GM19463 (cell line): ENCODE measurements around the gene CISD2.
"Not testable (repeated sequence)": the region's sequence is repeated elsewhere in the genome, so short reads cannot be mapped to it uniquely, and the experiment has no call there.

ENCODE experiments used
- ATAC-seq: cut with Tn5 transposase; IDR thresholded peaks from one replicate; pipeline ENCODE4 v1.9.1; 2021; ENCODE audit warnings: mild to moderate bottlenecking, moderate library complexity; ENCODE audit not compliant: unreplicated experiment

CISD2 gene

GRCh38 chr4:102849579-102850104, 19.1 kb upstream of the CISD2 start:
- ATAC-seq: no peak

GRCh38 chr4:102850370-102850769, 18.4 kb upstream of the CISD2 start:
- ATAC-seq: no peak

- no peak for ATAC-seq
Observed at GRCh38 chr4:102858828-102859464, 9.8 kb upstream of the CISD2 start.

GRCh38 chr4:102860611-102861324, 8.0 kb upstream of the CISD2 start:
- ATAC-seq: no peak

- ATAC-seq: no peak
Observed at GRCh38 chr4:102862016-102862415, 6.8 kb upstream of the CISD2 start.

GRCh38 chr4:102862747-102863146, 6.0 kb upstream of the CISD2 start:
- no peak for ATAC-seq

GRCh38 chr4:102865327-102865726, 3.5 kb upstream of the CISD2 start:
- not testable (repeated sequence) for ATAC-seq

- ATAC-seq: no peak
Observed at GRCh38 chr4:102867278-102868152, 1.3 kb upstream of the CISD2 start.

GRCh38 chr4:102868153-102868780, 525 bp upstream of the CISD2 start:
- ATAC-seq: peak; percentile 43

GRCh38 chr4:102869569-102870197, 891 bp downstream of the CISD2 start:
- ATAC-seq: peak; percentile 23

- ATAC-seq: no peak
Observed at GRCh38 chr4:102871772-102872171, 3.0 kb downstream of the CISD2 start.

- not testable (repeated sequence) for ATAC-seq
Observed at GRCh38 chr4:102877477-102878106, 8.8 kb downstream of the CISD2 start.

- ATAC-seq: not testable (repeated sequence)
Observed at GRCh38 chr4:102878349-102878748, 9.6 kb downstream of the CISD2 start.

GRCh38 chr4:102878901-102879300, 10.1 kb downstream of the CISD2 start:
- no peak for ATAC-seq

GRCh38 chr4:102881343-102881742, 12.6 kb downstream of the CISD2 start:
- ATAC-seq: no peak

- ATAC-seq: no peak
Observed at GRCh38 chr4:102883278-102883677, 14.5 kb downstream of the CISD2 start.

GRCh38 chr4:102888570-102888969, 19.8 kb downstream of the CISD2 start:
- not testable (repeated sequence) for ATAC-seq

GRCh38 chr4:102889866-102890265, 21.1 kb downstream of the CISD2 start:
- not testable (repeated sequence) for ATAC-seq

- ATAC-seq: not testable (repeated sequence)
Observed at GRCh38 chr4:102896547-102896946, 27.8 kb downstream of the CISD2 start.

- ATAC-seq: not testable (repeated sequence)
Observed at GRCh38 chr4:102897610-102898009, 28.8 kb downstream of the CISD2 start.
